CD4-positive, alpha-beta T cell treated with Interleukin-6 for 4 hours (primary cell): Measurements from ENCODE around the gene DGUOK.
"Not testable (repeated sequence)": the region's sequence is repeated elsewhere in the genome, so short reads cannot be mapped to it uniquely, and the experiment has no call there.

Source experiments
- DNase-seq: peaks from one replicate; pipeline ENCODE4 v3.0.0-alpha.2; 2020; ENCODE audit warnings: mixed read lengths

The DGUOK gene

DNA sequence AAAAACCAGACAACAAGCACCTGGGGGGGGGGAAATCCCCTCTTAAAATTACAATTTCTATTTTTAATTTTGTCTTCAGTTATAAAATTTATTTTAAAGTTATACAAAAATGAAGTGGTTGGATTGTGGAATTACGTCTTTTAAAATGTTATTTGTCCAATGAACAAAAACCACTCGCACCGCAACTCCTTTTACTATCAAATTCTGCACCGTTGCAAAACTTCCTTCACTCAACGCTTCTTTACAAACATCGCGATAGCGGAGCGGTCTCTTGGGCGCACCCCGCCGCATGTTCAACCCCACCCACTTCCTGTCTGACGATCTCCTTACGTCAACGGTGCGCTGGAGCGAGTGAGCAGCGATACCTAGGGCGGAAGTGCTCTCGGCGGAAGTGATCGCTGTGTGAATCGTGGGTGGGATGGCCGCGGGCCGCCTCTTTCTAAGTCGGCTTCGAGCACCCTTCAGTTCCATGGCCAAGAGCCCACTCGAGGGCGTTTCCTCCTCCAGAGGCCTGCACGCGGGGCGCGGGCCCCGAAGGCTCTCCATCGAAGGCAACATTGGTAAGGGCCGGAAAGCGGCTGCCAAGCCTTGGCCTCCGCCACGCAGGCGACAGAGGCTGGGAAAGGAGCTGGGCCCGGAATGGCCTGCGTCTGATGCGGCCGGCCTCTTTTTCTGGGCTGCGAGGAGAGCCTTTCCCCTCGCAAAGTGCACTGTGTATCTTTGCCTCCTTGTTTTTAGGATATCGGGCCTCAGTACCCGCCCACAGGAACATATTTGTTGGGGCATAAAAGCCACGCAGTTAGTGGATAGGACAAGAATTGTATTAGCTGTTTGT is at the start of gene DGUOK:
Gene DGUOK, plus strand, starts transcription at position 388 of the 835 bp plus-strand sequence. Its CDS starts 31 bp downstream, at position 419.
- DNase-seq = peak; percentile 97

DNA sequence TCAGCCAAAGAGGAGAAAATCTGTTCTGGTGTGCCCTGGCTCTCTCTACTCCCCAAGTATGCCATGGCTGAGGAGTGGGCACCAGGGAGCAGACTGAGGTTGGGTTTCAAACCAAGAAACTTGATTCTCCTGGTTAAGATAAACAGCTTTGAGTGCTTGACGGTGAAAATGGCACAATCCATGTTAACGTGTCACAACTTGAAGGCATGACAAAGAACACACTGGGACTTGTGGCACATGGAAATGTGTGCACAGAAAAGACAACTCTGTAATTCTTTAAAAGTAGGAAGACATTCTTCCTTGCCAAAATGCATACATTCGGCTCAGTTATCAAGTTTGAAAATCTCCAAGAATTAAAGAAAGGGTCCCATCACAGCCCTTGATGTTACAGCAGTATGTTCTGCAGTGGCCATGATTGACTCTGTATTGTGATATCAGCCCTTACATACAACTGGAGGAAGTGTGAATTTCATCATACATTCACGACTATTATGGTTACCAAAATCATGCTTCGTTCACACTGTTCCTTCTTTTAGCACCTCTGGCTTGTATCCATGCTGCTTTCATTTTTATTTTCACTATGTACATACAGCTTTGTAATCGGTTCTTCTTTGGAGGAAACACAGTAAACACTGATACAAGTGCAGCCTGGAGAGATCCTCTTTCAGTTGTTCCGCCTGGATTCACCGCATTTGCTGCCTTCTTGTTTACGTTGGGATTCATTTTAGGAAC is 49.4 kb upstream of the DGUOK start:
- DNase-seq = no peak

DNA sequence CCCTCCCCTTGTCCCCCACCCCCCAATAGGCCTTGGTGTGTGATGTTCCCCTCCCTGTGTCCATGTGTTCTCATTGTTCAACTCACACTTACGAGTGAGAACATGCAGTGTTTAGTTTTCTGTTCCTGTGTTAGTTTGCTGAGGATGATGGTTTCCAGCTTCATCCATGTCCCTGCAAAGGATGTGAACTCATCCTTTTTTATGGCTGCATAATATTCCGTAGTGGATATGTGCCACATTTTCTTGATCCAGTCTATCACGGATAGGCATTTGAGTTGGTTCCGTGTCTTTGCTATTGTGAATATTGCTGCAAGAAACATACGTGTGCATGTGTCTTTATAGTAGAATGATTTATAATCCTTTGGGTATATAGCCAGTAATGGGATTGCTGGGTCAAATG is 48.7 kb upstream of the DGUOK start:
- DNase-seq = not testable (repeated sequence)

- no peak for DNase-seq
Observed at GRCh38 chr2:73885406-73885805, 41.3 kb upstream of the DGUOK start.

- DNase-seq = no peak
Observed at GRCh38 chr2:73886357-73886756, 40.3 kb upstream of the DGUOK start.

GRCh38 chr2:73887596-73888353 is 38.9 kb upstream of the DGUOK start:
- DNase-seq = not testable (repeated sequence)

GRCh38 chr2:73888388-73888787 is 38.3 kb upstream of the DGUOK start:
- no peak for DNase-seq

GRCh38 chr2:73889206-73889605 is 37.5 kb upstream of the DGUOK start:
- DNase-seq = no peak

GRCh38 chr2:73890301-73891092 is 36.2 kb upstream of the DGUOK start:
- no peak for DNase-seq

GRCh38 chr2:73891276-73891901 is 35.3 kb upstream of the DGUOK start:
- no peak for DNase-seq

DNA sequence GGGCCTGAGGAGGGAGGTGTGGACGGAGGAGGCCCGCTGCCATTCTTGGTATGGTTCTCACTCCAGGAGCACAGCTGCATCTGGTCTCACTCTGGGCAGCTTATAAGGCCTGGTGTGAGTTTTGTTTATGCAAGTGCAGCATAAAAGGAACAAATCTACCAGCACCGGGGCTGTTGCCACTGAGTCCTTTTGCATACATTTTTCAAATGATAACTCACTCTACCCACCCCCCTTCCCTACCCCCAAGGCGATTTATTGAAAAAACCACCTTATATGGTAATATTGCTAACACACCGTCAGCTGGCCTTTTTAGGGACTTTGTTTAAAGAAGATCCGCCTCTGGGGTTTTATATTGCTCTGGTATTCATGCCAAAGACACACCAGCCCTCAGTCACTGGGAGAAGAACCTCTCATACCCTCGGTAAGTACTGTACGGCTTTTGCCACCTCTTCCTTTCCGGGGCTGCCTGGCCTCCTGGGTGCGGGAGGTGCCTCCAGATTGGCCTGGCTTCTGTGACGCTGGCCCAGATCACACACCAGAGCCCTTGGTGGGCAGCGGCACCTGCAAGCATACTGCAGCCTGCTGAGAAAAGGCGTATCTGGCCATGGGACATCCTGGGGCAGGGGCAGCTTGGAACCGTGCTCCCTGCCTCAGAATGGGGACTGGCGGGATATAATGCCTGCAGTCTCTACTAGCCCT is 33.9 kb upstream of the DGUOK start, which contains the start of gene ACTG2:
Gene ACTG2, plus strand, starts transcription at position 378 of the 699 bp plus-strand sequence. CDS start 8,304 bp downstream, outside the sequence.
- DNase-seq = no peak

GRCh38 chr2:73893764-73894474 is 32.8 kb upstream of the DGUOK start:
- no peak for DNase-seq

GRCh38 chr2:73894475-73894850 is 32.2 kb upstream of the DGUOK start:
- no peak for DNase-seq

DNA sequence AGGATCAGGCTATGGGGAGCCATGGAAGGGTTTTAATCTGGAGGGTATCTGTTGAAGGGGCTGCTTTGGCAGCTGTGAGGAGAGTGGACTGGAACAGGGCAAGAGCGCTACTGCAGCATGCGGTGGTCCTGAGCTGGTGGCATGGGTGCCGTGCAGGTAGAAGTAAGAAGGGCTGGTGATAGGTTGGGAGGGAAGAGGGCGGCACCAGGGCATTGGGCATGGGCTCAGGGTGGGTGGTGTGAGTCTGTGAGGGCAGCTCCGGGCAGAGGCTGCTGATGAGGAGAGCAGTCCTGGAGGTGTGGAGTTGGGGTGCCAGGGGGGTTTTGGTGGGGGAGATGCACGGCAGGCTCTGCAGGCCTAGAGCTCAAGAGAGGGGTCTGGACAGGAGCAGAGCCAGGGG is 31.8 kb upstream of the DGUOK start:
- DNase-seq = no peak

- DNase-seq = no peak
Observed at GRCh38 chr2:73895473-73895872, 31.2 kb upstream of the DGUOK start.

DNA sequence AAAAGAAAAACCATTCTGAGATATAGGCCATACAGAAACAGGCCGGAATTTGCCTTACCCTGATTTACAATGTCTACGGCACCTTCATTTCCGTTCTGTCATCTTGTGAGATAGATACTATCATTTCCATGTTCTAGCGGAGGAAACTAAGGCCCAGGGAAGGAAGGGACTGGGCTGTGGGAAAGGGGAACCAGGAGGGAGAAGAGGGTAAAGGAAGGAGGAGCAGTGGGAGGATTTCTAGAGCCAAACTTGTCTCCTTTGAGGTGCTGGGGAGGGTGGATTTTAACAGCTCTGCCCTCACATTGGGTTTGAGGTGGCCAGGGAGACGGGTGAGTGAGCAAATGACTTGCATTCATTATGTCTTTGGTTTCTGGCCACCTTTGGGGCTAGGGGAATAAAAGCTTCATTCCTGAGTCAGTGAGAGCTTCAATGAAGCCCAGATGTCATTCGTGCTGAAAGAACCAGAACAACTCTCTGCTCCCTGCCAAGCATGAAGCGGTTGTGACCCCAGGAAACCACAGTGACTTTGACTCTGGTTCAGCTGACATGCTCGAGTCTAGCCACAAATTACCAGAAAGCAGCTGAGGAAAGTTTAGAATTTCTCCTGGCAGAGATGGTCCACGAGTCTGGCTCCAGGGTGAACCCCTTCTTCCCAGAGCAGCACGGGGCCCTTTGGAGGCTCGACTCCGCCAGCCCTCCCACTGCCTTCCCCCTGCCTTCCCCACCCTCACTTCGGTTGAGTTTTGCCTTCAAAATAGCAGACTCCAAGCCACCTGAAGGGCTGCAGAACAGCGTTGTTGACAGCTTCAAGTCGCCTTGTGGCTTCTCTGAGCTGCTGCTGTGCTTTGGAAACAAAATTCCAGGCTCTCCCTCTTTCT is 30.1 kb upstream of the DGUOK start:
- DNase-seq = peak; percentile 55

GRCh38 chr2:73897240-73897583 is 29.5 kb upstream of the DGUOK start:
- no peak for DNase-seq

DNA sequence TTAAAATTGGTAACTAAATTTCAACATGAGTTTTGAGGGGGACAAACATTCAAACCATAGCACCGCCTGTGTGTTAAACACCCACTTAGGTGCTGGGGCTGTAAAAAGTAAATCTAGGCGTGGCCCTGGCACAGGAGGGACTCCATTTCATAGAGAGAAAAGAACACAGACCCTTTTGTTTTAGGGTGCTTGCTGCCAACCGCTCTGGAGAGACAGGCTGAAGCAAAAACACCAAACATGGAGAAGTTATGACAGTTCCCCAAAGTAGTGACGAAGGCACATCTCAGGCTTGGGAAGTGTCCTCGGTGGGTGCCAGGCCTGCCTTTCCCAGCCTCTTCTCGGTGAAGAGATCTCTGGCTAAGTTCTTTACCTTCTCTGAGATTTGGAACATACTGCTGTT is 28.7 kb upstream of the DGUOK start:
- DNase-seq = no peak

GRCh38 chr2:73899801-73900336 is 26.8 kb upstream of the DGUOK start:
- DNase-seq = no peak
